ENCODE data around the gene WDR11. TPM values are rescaled to one million over a fixed set of nuclear protein-coding genes. Genes with fewer than 3 reads are reported as not detected.

The WDR11 gene
- total RNA-seq, 1 experiment from 2014 or later = 48.3 TPM

GRCh38 chr10:120953897-120954296 lies 102.7 kb downstream of the WDR11 start:
- peaks cover 0 to 10% of the 10 kb centered on the region in 2 experiments; a peak in 1 of 4 replicates for H3K9me3 ChIP-seq (ENCODE audit: control insufficient read depth in 1 of 2, insufficient read depth in 1 of 2, low read depth in 1 of 2, low read length in 2 of 2)
- no peak for ATAC-seq
- DNase-seq (ENCODE audit: low read depth, low spot score) = no peak
- no peaks in the 10 kb centered on the region for H3K79me2 ChIP-seq (ENCODE audit: insufficient read depth, low read length)
- intact Hi-C loops (cut with micrococcal nuclease) = no loop called here
- H3K9me2 ChIP-seq (ENCODE audit: insufficient read depth) = no peaks in the 10 kb centered on the region
- CTCF ChIA-PET = no interaction called here
- H3K4me3 ChIP-seq (replicated peaks in 1 of 2; ENCODE audit: low read depth in 1 of 2, low read length in 2 of 2) = no peak overlapping the region
- POLR2A ChIA-PET = no interaction called here
- H3K9ac ChIP-seq (ENCODE audit: low read length) = no peak overlapping the region
- H3K4me1 ChIP-seq (ENCODE audit: control insufficient read depth in 1 of 2, insufficient read depth in 2 of 2, low read length in 2 of 2) = peaks cover 0 to 4% of the 10 kb centered on the region in 2 experiments; a peak in 2 of 4 replicates
- TF ChIP-seq YY1 (IDR thresholded peaks at IDR 0.05; ENCODE audit: extremely low read depth, insufficient replicate concordance, low read depth, low read length) (peak; percentile 50), ZBTB33 (IDR thresholded peaks at IDR 0.05; ENCODE audit: extremely low read depth, insufficient replicate concordance, low read length) (no peak), FOSL1 (IDR thresholded peaks at IDR 0.05; ENCODE audit: low read depth) (no peak), CBX3 (IDR thresholded peaks at IDR 0.05; ENCODE audit: low read depth) (no peak)
- H3K36me3 ChIP-seq (ENCODE audit: control insufficient read depth in 1 of 2, insufficient read depth in 2 of 2, low read length in 2 of 2) = no peaks in the 10 kb centered on the region
- BruUV-seq (replicated peaks) = no TSS peak
- H4K20me1 ChIP-seq (ENCODE audit: insufficient read depth) = no peaks in the 10 kb centered on the region
- RAD21 ChIA-PET (ENCODE audit: low non-redundant PET in 1 of 2, low total read pairs in 2 of 2, uncharacterized antibody in 2 of 2, unreplicated experiment in 2 of 2) = no interaction called here
- no peak overlapping the region for H3K27ac ChIP-seq (ENCODE audit: low read depth, low read length)
- H2AFZ ChIP-seq (ENCODE audit: low read depth, low read length, poor library complexity, severe bottlenecking) = no peak overlapping the region
- H3K27me3 ChIP-seq (ENCODE audit: insufficient read depth, low read length) = no peaks in the 10 kb centered on the region; the same call in 1 of the 2 replicates
- no peak overlapping the region for H3K4me2 ChIP-seq (ENCODE audit: low read length)

All from HCT116 (cell line).